Aorta (tissue), 5 donors: Measurements from ENCODE around the gene DSG3. TPM values are rescaled to one million over a fixed set of nuclear protein-coding genes. Genes with fewer than 3 reads are reported as not detected.

Experiments used
- ATAC-seq: fragments of 200-7000 bp; cut with Tn5 transposase; one replicate; pipeline ENCODE4 v1.9.1; 2022; ENCODE audit warnings: moderate library complexity; ENCODE audit not compliant: low FRiP score
- DNase-seq, 2 donors: peaks; one replicate each; pipeline ENCODE4 v3.0.0-alpha.2; 2020
- H3K27ac ChIP-seq, 2 donors: one replicate each; pipeline ENCODE4 v1.5.1; 2013; ENCODE audit warnings: low read length in 2 of 2, mild to moderate bottlenecking in 2 of 2, moderate library complexity in 2 of 2, control low read depth in 1 of 2, inconsistent platforms in 1 of 2, low read depth in 1 of 2
- H3K27me3 ChIP-seq, 2 donors: one replicate each; pipeline ENCODE4 v1.6.1; 2013; ENCODE audit warnings: control low read depth in 1 of 2, low read length in 1 of 2, mild to moderate bottlenecking in 1 of 2, moderate library complexity in 1 of 2; ENCODE audit not compliant: insufficient read depth in 2 of 2, control insufficient read depth in 1 of 2
- H3K36me3 ChIP-seq, 2 donors: one replicate each; pipeline ENCODE4 v1.6.1; 2013; ENCODE audit warnings: control low read depth in 1 of 2, low read length in 1 of 2, mild to moderate bottlenecking in 1 of 2; ENCODE audit not compliant: insufficient read depth in 2 of 2, control insufficient read depth in 1 of 2
- H3K4me1 ChIP-seq, 2 donors: one replicate each; pipeline ENCODE4 v1.6.1; 2013; ENCODE audit warnings: low read length in 2 of 2, control low read depth in 1 of 2, mild to moderate bottlenecking in 1 of 2, moderate library complexity in 1 of 2; ENCODE audit not compliant: insufficient read depth in 2 of 2, control insufficient read depth in 1 of 2
- H3K4me3 ChIP-seq, 2 donors: one replicate each; pipeline ENCODE4 v1.5.1; 2013; ENCODE audit warnings: low read length in 2 of 2, control low read depth in 1 of 2, mild to moderate bottlenecking in 1 of 2
- H3K9me3 ChIP-seq: one replicate; pipeline ENCODE4 v1.6.1; 2013; ENCODE audit warnings: mild to moderate bottlenecking, low read length; ENCODE audit not compliant: control insufficient read depth
- WGBS, 2 donors: extraction: QIAGEN DNeasy Blood & Tissue Kit; methylation state at CpG; one replicate each; pipeline ENCODE4 v1.1.7; 2013; 5-methylcytosine and 5-hydroxymethylcytosine counted together
- intact Hi-C, 2 donors: fragments of 100-400 bp; cut with DNase I; formaldehyde crosslinking; loops; one replicate each; pipeline versions ENCODE4 v1.14.2 to v1.15.0; 2022
- polyA plus RNA-seq, 2 donors: library from polyadenylated mRNA; stranded (reverse); fragments of 200-250 nt; gene quantifications; one replicate each; pipeline ENCODE4 v1.2.3, GENCODE V29; 2013
- total RNA-seq, 2 donors: library from RNA; stranded (reverse); fragmentation: NEBNext Ultra II Directional; extraction: Animal tissue kit (Norgen Biotek cat#: 25700); gene quantifications; one replicate each; pipeline ENCODE4 v1.2.1, GENCODE V29; 2021
- donor health status: healthy with polysubstance abuse.
- donor health status: Bipolar disorder and iron deficiency.
- donor health status: DM: no; HTN: no; CAD: no.
- donor health status: DM: no; HTN: no; CAD: no.
- donor health status: DM: yes; HTN: yes; CAD: no.

DSG3 gene
- total and polyA plus RNA-seq, 4 donors = 0.08 to 0.50 TPM; not detected in 2

GRCh38 chr18:31512203-31512764, 64.7 kb downstream of the DSG3 start:
- H3K27ac ChIP-seq = no peak overlapping the region
- no peak for DNase-seq
- no peaks in the 10 kb centered on the region for H3K4me1 ChIP-seq
- no peaks in the 10 kb centered on the region for H3K9me3 ChIP-seq
- H3K36me3 ChIP-seq = no peaks in the 10 kb centered on the region
- no peak overlapping the region for H3K4me3 ChIP-seq
- no peaks in the 10 kb centered on the region for H3K27me3 ChIP-seq
- intact Hi-C loops = no loop called here
- 78 to 80% methylated on average over 6 of the region's 6 CpGs for WGBS, 2 donors
- ATAC-seq = peak; percentile 22

- ATAC-seq = no peak
- no peaks in the 10 kb centered on the region for H3K36me3 ChIP-seq
Measured at GRCh38 chr18:31513189-31513935, 65.8 kb downstream of the DSG3 start.

GRCh38 chr18:31516437-31516836, 68.9 kb downstream of the DSG3 start:
- WGBS, 2 donors = 85 to 86% methylated on average over 3 of the region's 3 CpGs
- ATAC-seq (no peak), DNase-seq (no peak)
- no peak overlapping the region for H3K27ac ChIP-seq
- intact Hi-C loops = no loop called here
- H3K9me3 ChIP-seq = no peaks in the 10 kb centered on the region
- no peaks in the 10 kb centered on the region for H3K4me1 ChIP-seq
- no peak overlapping the region for H3K4me3 ChIP-seq
- H3K27me3 ChIP-seq = no peaks in the 10 kb centered on the region
- H3K36me3 ChIP-seq = no peaks in the 10 kb centered on the region

More at GRCh38 chr18:31513189-31513935, 65.8 kb downstream of the DSG3 start:
- no peak for DNase-seq
- no peak overlapping the region for H3K27ac ChIP-seq
- no peaks in the 10 kb centered on the region for H3K4me1 ChIP-seq
- intact Hi-C loops = no loop called here
- H3K9me3 ChIP-seq = no peaks in the 10 kb centered on the region
- no peak overlapping the region for H3K4me3 ChIP-seq
- no peaks in the 10 kb centered on the region for H3K27me3 ChIP-seq
- WGBS, 2 donors = 65 to 68% methylated on average over 4 of the region's 4 CpGs

- no peaks in the 10 kb centered on the region for H3K9me3 ChIP-seq
- H3K4me3 ChIP-seq = no peak overlapping the region
- H3K4me1 ChIP-seq = no peaks in the 10 kb centered on the region
- no peaks in the 10 kb centered on the region for H3K36me3 ChIP-seq
- WGBS, 2 donors = 80 to 92% methylated on average over 7 of the region's 7 CpGs
- ATAC-seq = no peak
- no peaks in the 10 kb centered on the region for H3K27me3 ChIP-seq
- DNase-seq = no peak
- intact Hi-C loops = no loop called here
- no peak overlapping the region for H3K27ac ChIP-seq
Measured at GRCh38 chr18:31526374-31526773, 78.8 kb downstream of the DSG3 start.

Other genes with a start within 250 kb of the DSG3 start
- not detected for gene DSG1, start 129.6 kb upstream of the DSG3 start, total RNA-seq
- gene DSG1, start 129.6 kb upstream of the DSG3 start, polyA plus RNA-seq = not detected
- gene DSG4, start 71.0 kb upstream of the DSG3 start, total RNA-seq = not detected
- not detected for gene DSG4, start 71.0 kb upstream of the DSG3 start, polyA plus RNA-seq
- gene DSG2, start 50.4 kb downstream of the DSG3 start, total RNA-seq = 1 to 10 TPM; 4.3 to 4.7 TPM
- gene DSG2, start 50.4 kb downstream of the DSG3 start, polyA plus RNA-seq = 1 to 10 TPM in 1 of 2 donors, under 1 TPM in 1; 0.10 to 3.3 TPM
- not detected for gene TTR, start 144.1 kb downstream of the DSG3 start, total RNA-seq
- gene TTR, start 144.1 kb downstream of the DSG3 start, polyA plus RNA-seq = under 1 TPM in 1 of 2 donors, not detected in 1; 0.51 TPM
- gene B4GALT6, start 236.8 kb downstream of the DSG3 start, total RNA-seq = 1 to 10 TPM; 4.3 to 8.4 TPM
- 1 to 10 TPM in 1 of 2 donors, under 1 TPM in 1; 0.87 to 2.4 TPM for gene B4GALT6, start 236.8 kb downstream of the DSG3 start, polyA plus RNA-seq